GM23338 (cell line): ENCODE measurements around the gene L3MBTL2. TPM values are rescaled to one million over a fixed set of nuclear protein-coding genes. Genes with fewer than 3 reads are reported as not detected.

Source experiments
- ATAC-seq: fragments of 200-7000 bp; cut with Tn5 transposase; 3 replicates; pipeline ENCODE4 v1.9.1; 2020
- DNase-seq: peaks from one replicate; pipeline ENCODE4 v3.0.0-alpha.2; 2015; ENCODE audit warnings: low spot score
- H2AFZ ChIP-seq: fragments of 200-600 bp; sonication (generic); 2 replicates; pipeline ENCODE4 v1.8.0; 2016; ENCODE audit warnings: antibody characterized with exemption, mild to moderate bottlenecking, moderate library complexity
- H3F3A ChIP-seq: fragments of 200-600 bp; sonication (generic); replicated peaks from 2 replicates; pipeline ENCODE4 v1.8.0; 2017; ENCODE audit warnings: antibody characterized with exemption, mixed run types, low read depth
- H3K27ac ChIP-seq: fragments of 200-600 bp; sonication (generic); 2 replicates; pipeline ENCODE4 v1.6.1; 2016; ENCODE audit warnings: low read depth
- H3K27me3 ChIP-seq: fragments of 200-600 bp; sonication (generic); 2 replicates; pipeline ENCODE4 v1.8.0; 2016; ENCODE audit warnings: mild to moderate bottlenecking, mixed run types, moderate library complexity; ENCODE audit not compliant: insufficient read depth
- H3K36me3 ChIP-seq: fragments of 200-600 bp; sonication (generic); 2 replicates; pipeline ENCODE4 v1.8.0; 2016; ENCODE audit warnings: mild to moderate bottlenecking; ENCODE audit not compliant: insufficient read depth
- H3K4me1 ChIP-seq: fragments of 200-600 bp; sonication (generic); 2 replicates; pipeline ENCODE4 v1.8.0; 2016; ENCODE audit warnings: mild to moderate bottlenecking, moderate library complexity; ENCODE audit not compliant: insufficient read depth
- H3K4me2 ChIP-seq: fragments of 200-600 bp; sonication (generic); 2 replicates; pipeline ENCODE4 v1.7.1; 2017; ENCODE audit warnings: mixed run types
- H3K4me3 ChIP-seq: fragments of 200-600 bp; sonication (generic); 2 replicates; pipeline ENCODE4 v1.6.1; 2016; ENCODE audit warnings: mixed run types
- H3K79me2 ChIP-seq: fragments of 200-600 bp; sonication (generic); replicated peaks from 2 replicates; pipeline ENCODE4 v1.8.0; 2017; ENCODE audit warnings: mild to moderate bottlenecking; ENCODE audit not compliant: insufficient read depth
- H3K9me2 ChIP-seq: fragments of 200-600 bp; sonication (generic); 2 replicates; pipeline ENCODE4 v1.8.0; 2017; ENCODE audit not compliant: insufficient read depth
- H4K20me1 ChIP-seq: fragments of 200-600 bp; sonication (generic); replicated peaks from 2 replicates; pipeline ENCODE4 v1.8.0; 2017; ENCODE audit warnings: mild to moderate bottlenecking; ENCODE audit not compliant: insufficient read depth
- H3K27ac Mint-ChIP-seq: 2 replicates; pipeline ENCODE4 v1.8.0; 2020; ENCODE audit warnings: inconsistent platforms, mild to moderate bottlenecking, moderate library complexity, mixed read lengths
- H3K27me3 Mint-ChIP-seq: 3 replicates; pipeline ENCODE4 v1.8.0; 2022; ENCODE audit warnings: low read depth, mild to moderate bottlenecking, moderate library complexity, mixed read lengths, inconsistent platforms; ENCODE audit not compliant: insufficient read depth, poor library complexity
- H3K36me3 Mint-ChIP-seq: 3 replicates; pipeline ENCODE4 v1.8.0; 2021; ENCODE audit warnings: low read depth, mild to moderate bottlenecking, inconsistent platforms, moderate library complexity, mixed read lengths
- H3K4me1 Mint-ChIP-seq: 3 replicates; pipeline ENCODE4 v1.8.0; 2020; ENCODE audit warnings: mild to moderate bottlenecking, inconsistent platforms, mixed read lengths
- H3K4me3 Mint-ChIP-seq: 3 replicates; pipeline ENCODE4 v1.8.0; 2021; ENCODE audit warnings: moderate library complexity, mild to moderate bottlenecking, inconsistent platforms, mixed read lengths
- H3K9me3 Mint-ChIP-seq: 3 replicates; pipeline ENCODE4 v1.8.0; 2020; ENCODE audit warnings: moderate library complexity, mild to moderate bottlenecking, inconsistent platforms, mixed read lengths
- CREB1 ChIP-seq: fragments of 250-450 bp; sonication (Bioruptor Pico); IDR thresholded peaks from 2 replicates; pipeline ENCODE4 v1.5.0; 2020; ENCODE audit warnings: low read depth, mild to moderate bottlenecking, moderate library complexity
- ETS1 ChIP-seq: IDR thresholded peaks from 2 replicates; pipeline ENCODE4 v1.6.1; 2016; ENCODE audit warnings: antibody characterized with exemption
- EZH2 ChIP-seq: fragments of 200-600 bp; sonication (generic); IDR thresholded peaks from one replicate; pipeline ENCODE4 v1.8.0; 2017; ENCODE audit warnings: antibody characterized with exemption, mild to moderate bottlenecking, low read depth; ENCODE audit not compliant: unreplicated experiment
- EZH2phosphoT487 ChIP-seq: fragments of 200-600 bp; sonication (generic); IDR thresholded peaks from one replicate; pipeline ENCODE4 v1.8.1; 2018; ENCODE audit warnings: antibody characterized with exemption; ENCODE audit not compliant: unreplicated experiment
- JUNB ChIP-seq: IDR thresholded peaks from one replicate; pipeline ENCODE4 v1.6.1; 2016; ENCODE audit warnings: antibody characterized with exemption; ENCODE audit not compliant: unreplicated experiment
- NANOG ChIP-seq: IDR thresholded peaks from 2 replicates; pipeline ENCODE4 v1.6.1; 2016; ENCODE audit warnings: antibody characterized with exemption, borderline replicate concordance
- POLR2AphosphoS5 ChIP-seq: IDR thresholded peaks from 2 replicates; pipeline ENCODE4 v1.6.1; 2016; ENCODE audit warnings: antibody characterized with exemption, low read depth
- REST ChIP-seq: IDR thresholded peaks from one replicate; pipeline ENCODE4 v1.6.1; 2018; ENCODE audit warnings: antibody characterized with exemption; ENCODE audit not compliant: unreplicated experiment
- STAT1 ChIP-seq: IDR thresholded peaks from one replicate; pipeline ENCODE4 v1.6.1; 2016; ENCODE audit warnings: antibody characterized with exemption; ENCODE audit not compliant: unreplicated experiment
- ZNF114 ChIP-seq: fragments of 250-450 bp; sonication (Bioruptor Pico); IDR thresholded peaks from 2 replicates; pipeline ENCODE4 v1.5.0; 2020; ENCODE audit warnings: mild to moderate bottlenecking, moderate library complexity
- ZNF331 ChIP-seq: fragments of 250-450 bp; sonication (Bioruptor Pico); IDR thresholded peaks from 2 replicates; pipeline ENCODE4 v1.5.0; 2020; ENCODE audit warnings: low read depth, mild to moderate bottlenecking, moderate library complexity
- polyA plus RNA-seq: library from polyadenylated mRNA; unstranded; fragments of >200 nt; fragmentation: Nextera tagmentation; extraction: Ambion mirVana; gene quantifications from 2 replicates; pipeline ENCODE4 v1.2.1, GENCODE V29; 2016
- total RNA-seq: library from RNA; depleted of rRNA; stranded (reverse); fragments of >200 nt; shearing (Covaris generic); gene quantifications from 2 replicates; pipeline ENCODE4 v1.2.3, GENCODE V29; 2014
- TF ChIP-seq, protein P1 (sequence below), 2 experiments: fragments of 200-600 bp in 1 of 2; sonication (generic) in 1 of 2; conservative IDR thresholded peaks; 2 replicates each; pipeline versions ENCODE4 v1.5.1 to v1.6.1; 2016 to 2017; ENCODE audit warnings: antibody characterized with exemption in 2 of 2, low read depth in 2 of 2, mild to moderate bottlenecking in 2 of 2, moderate library complexity in 1 of 2
- TF ChIP-seq, protein P2 (sequence below): fragments of 250-450 bp; sonication (Bioruptor Pico); IDR thresholded peaks from 2 replicates; pipeline ENCODE4 v1.5.0; 2020; ENCODE audit warnings: mild to moderate bottlenecking, moderate library complexity

L3MBTL2 gene
- total and polyA plus RNA-seq, 2 experiments from 2014 or later: 13.9 to 27.1 TPM

- Histone ChIP-seq H3K4me1 (no peaks in the 10 kb centered on the region), H2AFZ (no peak overlapping the region), H3K36me3 (peaks cover 72% of the 10 kb centered on the region), H3K27me3 (no peaks in the 10 kb centered on the region), H3K27ac (no peak overlapping the region), H3K4me3 (no peak overlapping the region), H3K79me2 (peaks cover 9% of the 10 kb centered on the region; the same call in 1 of the 2 replicates), H3K4me2 (no peak overlapping the region), H4K20me1 (peaks cover 29% of the 10 kb centered on the region), H3F3A (0 out of 2 replicates have a peak, but pooled peaks cover 8% of the 10 kb centered on the region), H3K9me2 (no peaks in the 10 kb centered on the region)
- Mint-ChIP-seq H3K9me3 (no peaks in the 10 kb centered on the region), H3K27ac (no peak overlapping the region), H3K4me1 (no peaks in the 10 kb centered on the region), H3K4me3 (no peak overlapping the region), H3K36me3 (peaks cover 94% of the 10 kb centered on the region), H3K27me3 (peaks cover 5% of the 10 kb centered on the region)
- TF ChIP-seq ZNF114 (CRISPR knock-in tag) (no peak), EZH2phosphoT487 (no peak), CREB1 (CRISPR knock-in tag) (no peak), STAT1 (no peak), ZNF331 (CRISPR knock-in tag) (no peak), ETS1 (no peak), POLR2AphosphoS5 (no peak), REST (no peak), JUNB (no peak), EZH2 (no peak), NANOG (no peak)
- TF ChIP-seq, protein P1, sequence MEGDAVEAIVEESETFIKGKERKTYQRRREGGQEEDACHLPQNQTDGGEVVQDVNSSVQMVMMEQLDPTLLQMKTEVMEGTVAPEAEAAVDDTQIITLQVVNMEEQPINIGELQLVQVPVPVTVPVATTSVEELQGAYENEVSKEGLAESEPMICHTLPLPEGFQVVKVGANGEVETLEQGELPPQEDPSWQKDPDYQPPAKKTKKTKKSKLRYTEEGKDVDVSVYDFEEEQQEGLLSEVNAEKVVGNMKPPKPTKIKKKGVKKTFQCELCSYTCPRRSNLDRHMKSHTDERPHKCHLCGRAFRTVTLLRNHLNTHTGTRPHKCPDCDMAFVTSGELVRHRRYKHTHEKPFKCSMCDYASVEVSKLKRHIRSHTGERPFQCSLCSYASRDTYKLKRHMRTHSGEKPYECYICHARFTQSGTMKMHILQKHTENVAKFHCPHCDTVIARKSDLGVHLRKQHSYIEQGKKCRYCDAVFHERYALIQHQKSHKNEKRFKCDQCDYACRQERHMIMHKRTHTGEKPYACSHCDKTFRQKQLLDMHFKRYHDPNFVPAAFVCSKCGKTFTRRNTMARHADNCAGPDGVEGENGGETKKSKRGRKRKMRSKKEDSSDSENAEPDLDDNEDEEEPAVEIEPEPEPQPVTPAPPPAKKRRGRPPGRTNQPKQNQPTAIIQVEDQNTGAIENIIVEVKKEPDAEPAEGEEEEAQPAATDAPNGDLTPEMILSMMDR (conservative IDR thresholded peaks at IDR 0.05; ENCODE audit: low read depth in 2 of 2): no peak
- TF ChIP-seq, protein P2, sequence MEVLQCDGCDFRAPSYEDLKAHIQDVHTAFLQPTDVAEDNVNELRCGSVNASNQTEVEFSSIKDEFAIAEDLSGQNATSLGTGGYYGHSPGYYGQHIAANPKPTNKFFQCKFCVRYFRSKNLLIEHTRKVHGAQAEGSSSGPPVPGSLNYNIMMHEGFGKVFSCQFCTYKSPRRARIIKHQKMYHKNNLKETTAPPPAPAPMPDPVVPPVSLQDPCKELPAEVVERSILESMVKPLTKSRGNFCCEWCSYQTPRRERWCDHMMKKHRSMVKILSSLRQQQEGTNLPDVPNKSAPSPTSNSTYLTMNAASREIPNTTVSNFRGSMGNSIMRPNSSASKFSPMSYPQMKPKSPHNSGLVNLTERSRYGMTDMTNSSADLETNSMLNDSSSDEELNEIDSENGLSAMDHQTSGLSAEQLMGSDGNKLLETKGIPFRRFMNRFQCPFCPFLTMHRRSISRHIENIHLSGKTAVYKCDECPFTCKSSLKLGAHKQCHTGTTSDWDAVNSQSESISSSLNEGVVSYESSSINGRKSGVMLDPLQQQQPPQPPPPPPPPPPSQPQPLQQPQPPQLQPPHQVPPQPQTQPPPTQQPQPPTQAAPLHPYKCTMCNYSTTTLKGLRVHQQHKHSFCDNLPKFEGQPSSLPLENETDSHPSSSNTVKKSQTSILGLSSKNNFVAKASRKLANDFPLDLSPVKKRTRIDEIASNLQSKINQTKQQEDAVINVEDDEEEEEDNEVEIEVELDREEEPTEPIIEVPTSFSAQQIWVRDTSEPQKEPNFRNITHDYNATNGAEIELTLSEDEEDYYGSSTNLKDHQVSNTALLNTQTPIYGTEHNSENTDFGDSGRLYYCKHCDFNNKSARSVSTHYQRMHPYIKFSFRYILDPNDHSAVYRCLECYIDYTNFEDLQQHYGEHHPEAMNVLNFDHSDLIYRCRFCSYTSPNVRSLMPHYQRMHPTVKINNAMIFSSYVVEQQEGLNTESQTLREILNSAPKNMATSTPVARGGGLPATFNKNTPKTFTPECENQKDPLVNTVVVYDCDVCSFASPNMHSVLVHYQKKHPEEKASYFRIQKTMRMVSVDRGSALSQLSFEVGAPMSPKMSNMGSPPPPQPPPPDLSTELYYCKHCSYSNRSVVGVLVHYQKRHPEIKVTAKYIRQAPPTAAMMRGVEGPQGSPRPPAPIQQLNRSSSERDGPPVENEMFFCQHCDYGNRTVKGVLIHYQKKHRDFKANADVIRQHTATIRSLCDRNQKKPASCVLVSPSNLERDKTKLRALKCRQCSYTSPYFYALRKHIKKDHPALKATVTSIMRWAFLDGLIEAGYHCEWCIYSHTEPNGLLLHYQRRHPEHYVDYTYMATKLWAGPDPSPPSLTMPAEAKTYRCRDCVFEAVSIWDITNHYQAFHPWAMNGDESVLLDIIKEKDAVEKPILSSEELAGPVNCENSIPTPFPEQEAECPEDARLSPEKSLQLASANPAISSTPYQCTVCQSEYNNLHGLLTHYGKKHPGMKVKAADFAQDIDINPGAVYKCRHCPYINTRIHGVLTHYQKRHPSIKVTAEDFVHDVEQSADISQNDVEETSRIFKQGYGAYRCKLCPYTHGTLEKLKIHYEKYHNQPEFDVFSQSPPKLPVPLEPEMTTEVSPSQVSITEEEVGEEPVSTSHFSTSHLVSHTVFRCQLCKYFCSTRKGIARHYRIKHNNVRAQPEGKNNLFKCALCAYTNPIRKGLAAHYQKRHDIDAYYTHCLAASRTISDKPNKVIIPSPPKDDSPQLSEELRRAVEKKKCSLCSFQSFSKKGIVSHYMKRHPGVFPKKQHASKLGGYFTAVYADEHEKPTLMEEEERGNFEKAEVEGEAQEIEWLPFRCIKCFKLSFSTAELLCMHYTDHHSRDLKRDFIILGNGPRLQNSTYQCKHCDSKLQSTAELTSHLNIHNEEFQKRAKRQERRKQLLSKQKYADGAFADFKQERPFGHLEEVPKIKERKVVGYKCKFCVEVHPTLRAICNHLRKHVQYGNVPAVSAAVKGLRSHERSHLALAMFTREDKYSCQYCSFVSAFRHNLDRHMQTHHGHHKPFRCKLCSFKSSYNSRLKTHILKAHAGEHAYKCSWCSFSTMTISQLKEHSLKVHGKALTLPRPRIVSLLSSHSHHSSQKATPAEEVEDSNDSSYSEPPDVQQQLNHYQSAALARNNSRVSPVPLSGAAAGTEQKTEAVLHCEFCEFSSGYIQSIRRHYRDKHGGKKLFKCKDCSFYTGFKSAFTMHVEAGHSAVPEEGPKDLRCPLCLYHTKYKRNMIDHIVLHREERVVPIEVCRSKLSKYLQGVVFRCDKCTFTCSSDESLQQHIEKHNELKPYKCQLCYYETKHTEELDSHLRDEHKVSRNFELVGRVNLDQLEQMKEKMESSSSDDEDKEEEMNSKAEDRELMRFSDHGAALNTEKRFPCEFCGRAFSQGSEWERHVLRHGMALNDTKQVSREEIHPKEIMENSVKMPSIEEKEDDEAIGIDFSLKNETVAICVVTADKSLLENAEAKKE (CRISPR knock-in tag): no peak
- no peak for ATAC-seq
- DNase-seq: no peak
Measured at GRCh38 chr22:41264408-41264941, 59.4 kb downstream of the L3MBTL2 start.
